Measurements from ENCODE around the gene GRM4. TPM values are rescaled to one million over a fixed set of nuclear protein-coding genes. Genes with fewer than 3 reads are reported as not detected.

GRM4 gene
- total and polyA plus RNA-seq, 2 experiments from 2014 or later: 0.10 to 0.22 TPM

DNA sequence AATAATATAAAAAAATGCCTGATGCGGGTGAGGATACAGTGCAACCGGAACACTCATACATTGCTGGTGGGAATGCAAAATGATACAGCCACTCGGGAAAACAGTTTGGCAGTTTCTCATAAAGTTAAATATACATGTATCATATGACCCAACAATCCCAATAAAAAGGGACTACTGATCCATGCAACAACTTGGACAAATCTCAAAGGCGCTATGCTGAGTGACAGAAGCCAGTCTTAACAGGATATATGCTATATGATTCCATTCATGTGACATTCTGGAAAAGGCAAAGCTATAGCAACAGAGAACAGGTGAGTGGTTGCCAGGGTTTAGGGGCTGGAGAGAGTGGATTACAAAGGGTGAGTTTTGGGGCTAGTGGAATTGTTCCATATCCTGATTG, 171.9 kb downstream of the GRM4 start:
- Histone ChIP-seq H3K9me3 (ENCODE audit: low read depth) (no peaks in the 10 kb centered on the region), H3K9ac (no peak overlapping the region), H2AFZ (no peak overlapping the region), H3K27me3 (replicated peaks; ENCODE audit: insufficient read depth) (peaks cover 70% of the 10 kb centered on the region), H3K36me3 (ENCODE audit: low read depth) (no peaks in the 10 kb centered on the region), H3K79me2 (ENCODE audit: insufficient read depth) (no peaks in the 10 kb centered on the region), H3K4me3 (no peak overlapping the region), H3K4me2 (ENCODE audit: unreplicated experiment) (no peak overlapping the region), H3F3A (ENCODE audit: insufficient read depth) (no peaks in the 10 kb centered on the region), H4K20me1 (ENCODE audit: insufficient read depth) (no peaks in the 10 kb centered on the region), H3K4me1 (ENCODE audit: insufficient read depth) (no peaks in the 10 kb centered on the region), H3K27ac (no peak overlapping the region), H3K9me2 (ENCODE audit: insufficient read depth) (no peaks in the 10 kb centered on the region)
- DNase-seq: no peak
- 72 to 75% methylated on average over 4 of the region's 4 CpGs for WGBS, 2 experiments (ENCODE audit: low coverage in 1 of 2, low lambda C conversion rate in 2 of 2, missing lambda C conversion rate in 2 of 2)
- no peak for TF ChIP-seq EZH2 (IDR thresholded peaks at IDR 0.05; ENCODE audit: insufficient read depth, poor library complexity, severe bottlenecking)
- TF ChIP-seq EZH2phosphoT487 (IDR thresholded peaks at IDR 0.05; ENCODE audit: insufficient read depth, low read depth): no peak
- in situ Hi-C loops (cut with MboI): no loop called here

DNA sequence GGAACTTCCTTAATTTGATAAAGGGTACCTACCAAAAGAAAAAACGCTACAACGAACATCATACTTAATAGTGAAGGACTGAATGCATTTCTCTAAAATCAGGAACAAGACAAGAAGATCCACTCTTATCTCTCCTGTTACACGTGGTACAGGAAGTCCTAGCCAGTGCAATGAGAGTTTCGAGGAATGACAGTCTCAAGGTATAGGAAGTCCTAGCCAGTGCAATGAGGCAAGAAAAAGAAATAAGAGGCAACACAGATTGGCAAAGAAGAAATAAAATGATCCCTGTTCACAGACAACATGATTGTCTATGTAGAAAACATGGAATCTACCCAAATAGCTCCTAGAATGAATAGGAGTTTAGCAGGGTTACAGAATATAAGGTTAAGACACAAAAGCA, 174.3 kb downstream of the GRM4 start:
- WGBS, 2 experiments (ENCODE audit: low coverage in 1 of 2, low lambda C conversion rate in 2 of 2, missing lambda C conversion rate in 2 of 2): 58 to 61% methylated on average over 4 of the region's 4 CpGs
- no peaks in the 10 kb centered on the region for H3K9me2 ChIP-seq (ENCODE audit: insufficient read depth)
- H3K4me1 ChIP-seq (ENCODE audit: insufficient read depth): peaks cover 10% of the 10 kb centered on the region; the same call in 1 of the 2 replicates

More for the DNA sequence above, 174.3 kb downstream of the GRM4 start:
- no peak overlapping the region for H2AFZ ChIP-seq
- no peaks in the 10 kb centered on the region for H3K36me3 ChIP-seq (ENCODE audit: low read depth)
- in situ Hi-C loops (cut with MboI): no loop called here
- TF ChIP-seq EZH2 (IDR thresholded peaks at IDR 0.05; ENCODE audit: insufficient read depth, poor library complexity, severe bottlenecking): no peak
- no peak for DNase-seq
- H3K4me2 ChIP-seq (ENCODE audit: unreplicated experiment): no peak overlapping the region
- peaks cover 60% of the 10 kb centered on the region for H3K27me3 ChIP-seq (replicated peaks; ENCODE audit: insufficient read depth)
- H3F3A ChIP-seq (ENCODE audit: insufficient read depth): no peaks in the 10 kb centered on the region; the same call in 1 of the 2 replicates
- no peak overlapping the region for H3K27ac ChIP-seq
- no peaks in the 10 kb centered on the region for H3K79me2 ChIP-seq (ENCODE audit: insufficient read depth)
- H4K20me1 ChIP-seq (ENCODE audit: insufficient read depth): no peaks in the 10 kb centered on the region
- no peak overlapping the region for H3K4me3 ChIP-seq
- H3K9ac ChIP-seq: no peak overlapping the region
- no peaks in the 10 kb centered on the region for H3K9me3 ChIP-seq (ENCODE audit: low read depth)

MicroRNA genes within 50 kb of the gene (microRNA counts, 767-probe panel; counts per million panel counts)
- 447 counts per million, percentile 86 among the panel's probes with 10 or more counts for microRNA hsa-miR-1275

Small RNA genes lying within 50 kb of the gene (microRNA-seq; reads per million reads assigned to microRNA genes)
- 1.5 reads per million for gene MIR1275 (ENCODE audit: borderline number of aligned reads)

Small RNA genes lying within 50 kb of the gene (small RNA-seq; reads per million reads assigned to genes)
- gene MIR1275 (ENCODE audit: low read depth, low replicate concordance): not detected

Other genes with a start within 250 kb of the GRM4 start
- gene HMGA1, start 90.8 kb upstream of the GRM4 start, total RNA-seq (2014; rRNA removed; shearing (Covaris generic)): 197 and 243 TPM in 2 replicates
- 332 and 351 TPM in 2 replicates for gene HMGA1, start 90.8 kb upstream of the GRM4 start, polyA plus RNA-seq (2016; fragmentation: Nextera tagmentation; extraction: Ambion mirVana)
- 27.6 and 35.1 TPM in 2 replicates for gene SMIM29, start 102.9 kb upstream of the GRM4 start, total RNA-seq (2014; rRNA removed; shearing (Covaris generic))
- 55.1 and 58.3 TPM in 2 replicates for gene SMIM29, start 102.9 kb upstream of the GRM4 start, polyA plus RNA-seq (2016; fragmentation: Nextera tagmentation; extraction: Ambion mirVana)
- 11.5 and 13.8 TPM in 2 replicates for gene NUDT3, start 246.6 kb upstream of the GRM4 start, total RNA-seq (2014; rRNA removed; shearing (Covaris generic))
- 8.1 and 8.9 TPM in 2 replicates for gene NUDT3, start 246.6 kb upstream of the GRM4 start, polyA plus RNA-seq (2016; fragmentation: Nextera tagmentation; extraction: Ambion mirVana)